ENCODE results near the gene ASXL2.
A peak's percentile ranks its signal among the peaks of the same experiment; 100 is the strongest.
"Not testable (repeated sequence)": the region's sequence is repeated elsewhere in the genome, so short reads cannot be mapped to it uniquely, and the experiment has no call there.

ASXL2 gene

GRCh38 chr2:25887624-25888242 is 9.4 kb upstream of the ASXL2 start:
- DNase-seq = no peak

DNA sequence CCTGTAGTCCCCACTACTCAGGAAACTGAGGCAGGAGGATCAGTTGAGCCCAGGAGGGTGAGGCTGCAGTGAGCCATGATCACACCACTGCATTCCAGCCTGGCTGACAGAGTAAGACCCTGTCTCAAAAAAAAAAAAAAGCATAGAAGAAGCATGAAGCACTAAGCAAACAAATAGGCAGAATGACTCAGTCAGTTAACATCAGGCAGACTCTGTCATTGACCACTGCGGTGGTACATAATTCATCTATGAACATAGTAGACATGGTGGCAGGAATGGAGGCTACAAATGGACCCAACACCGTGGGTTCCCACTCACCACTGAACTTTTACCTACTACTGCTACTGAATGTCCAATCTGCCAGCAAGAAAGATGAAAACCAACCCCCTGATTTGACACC is 7.6 kb upstream of the ASXL2 start:
- DNase-seq = no peak

DNA sequence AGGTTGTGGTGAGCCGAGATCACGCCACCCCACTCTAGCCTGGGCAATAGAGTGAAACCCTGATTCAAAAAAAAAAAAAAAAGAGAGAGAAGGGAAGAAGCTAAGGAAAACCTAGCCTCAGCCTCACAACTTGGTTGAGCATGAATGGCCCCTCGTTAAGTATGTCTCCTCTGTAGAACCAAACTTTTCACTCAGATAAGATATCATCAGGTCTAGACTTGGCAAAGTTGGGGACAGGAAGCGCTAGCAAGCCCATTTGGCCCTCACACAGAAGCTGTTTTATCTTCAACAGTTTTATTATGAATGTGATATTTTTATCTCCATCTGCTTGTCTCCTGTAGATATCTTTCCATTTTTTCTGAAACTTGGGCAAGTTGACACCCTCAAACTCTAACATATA is 3.5 kb upstream of the ASXL2 start:
- no peak for DNase-seq

GRCh38 chr2:25879133-25879730 is 945 bp upstream of the ASXL2 start:
- DNase-seq = no peak

DNA sequence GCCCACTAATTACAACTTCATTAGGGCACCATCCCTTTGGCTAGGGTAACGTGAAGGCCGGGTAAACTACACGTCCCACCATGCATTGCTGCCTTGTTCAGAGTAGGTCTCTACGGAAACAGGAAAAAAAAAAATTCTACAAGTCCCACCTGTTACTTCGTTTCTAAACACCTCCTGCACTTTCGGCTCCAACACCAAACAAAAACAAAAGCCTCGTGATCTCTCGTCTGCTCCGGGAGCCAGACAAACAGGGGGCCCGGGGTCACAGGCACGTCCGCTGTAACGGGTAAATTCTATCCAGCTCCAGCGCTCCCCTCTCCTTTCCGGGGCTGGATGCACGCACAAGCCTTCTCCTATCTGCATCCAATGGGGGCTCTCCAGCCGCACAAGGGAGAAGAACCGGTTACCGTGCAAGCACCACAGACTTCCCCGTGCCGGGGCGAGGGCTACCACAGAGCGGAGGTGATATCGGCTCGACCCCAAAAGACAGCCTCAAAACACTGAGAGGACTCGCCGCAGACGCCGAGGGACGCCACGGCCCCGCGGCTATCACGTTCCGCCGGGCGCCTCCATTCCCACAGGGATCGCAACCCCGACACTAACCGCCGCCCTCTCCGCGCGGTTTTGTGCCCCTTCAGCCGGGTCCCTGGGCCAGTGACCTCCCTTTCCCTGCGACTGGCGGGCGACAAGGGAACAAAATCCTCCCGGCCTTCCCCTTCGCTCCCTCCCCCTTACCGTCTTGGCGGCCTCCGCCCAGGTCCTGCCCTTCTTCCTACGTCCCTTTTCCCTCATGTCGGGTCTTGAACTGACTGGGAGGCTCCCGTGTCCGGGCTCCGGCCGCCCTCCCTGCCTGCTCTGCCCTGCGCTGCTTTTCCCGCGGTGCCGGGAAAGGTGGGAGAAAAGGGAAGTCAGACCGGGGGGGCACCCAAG is 591 bp downstream of the ASXL2 start:
- peak; percentile 32 for DNase-seq

- DNase-seq = no peak
Measured at GRCh38 chr2:25872134-25872533, 6.2 kb downstream of the ASXL2 start.

- no peak for DNase-seq
Measured at GRCh38 chr2:25867396-25868003, 10.8 kb downstream of the ASXL2 start.

DNA sequence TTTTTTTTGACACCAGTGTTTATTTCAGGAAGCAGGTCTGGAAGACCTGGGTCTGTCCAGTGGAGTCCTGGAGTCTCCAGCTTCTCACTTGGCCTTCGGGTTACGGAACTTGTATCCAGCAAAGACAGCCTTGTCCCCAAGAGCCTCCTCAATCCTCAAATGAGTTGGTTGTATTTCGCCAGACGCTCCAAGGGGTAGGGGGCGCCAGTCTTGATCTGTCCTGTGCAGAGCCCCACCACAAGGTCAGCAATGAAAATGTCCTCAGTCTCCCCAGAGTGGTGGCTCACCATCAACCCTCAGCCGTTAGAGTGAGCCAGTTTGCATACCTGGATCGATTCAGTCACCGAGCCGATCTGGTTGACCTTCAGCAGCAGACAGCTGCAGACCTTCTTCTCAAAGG is 21.9 kb downstream of the ASXL2 start:
- DNase-seq = no peak

DNA sequence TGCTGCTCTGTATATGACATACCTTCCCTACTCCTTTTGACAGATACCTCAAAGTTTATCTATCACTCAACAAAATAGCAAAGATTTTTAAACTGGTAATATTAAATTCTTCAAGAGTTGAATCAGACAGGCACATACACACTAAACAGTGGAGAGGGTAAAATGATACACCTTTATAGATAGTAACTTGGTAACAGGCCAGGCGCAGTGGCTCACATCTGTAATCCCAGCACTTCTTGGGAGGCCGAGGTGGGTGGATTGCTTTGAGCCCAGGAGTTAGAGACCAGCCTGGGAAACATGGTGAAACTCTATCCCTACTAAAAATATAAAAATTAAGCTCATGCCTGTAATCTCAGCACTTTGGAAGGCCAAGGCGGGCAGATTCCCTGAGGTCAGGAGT is 23.2 kb downstream of the ASXL2 start:
- DNase-seq = no peak

DNA sequence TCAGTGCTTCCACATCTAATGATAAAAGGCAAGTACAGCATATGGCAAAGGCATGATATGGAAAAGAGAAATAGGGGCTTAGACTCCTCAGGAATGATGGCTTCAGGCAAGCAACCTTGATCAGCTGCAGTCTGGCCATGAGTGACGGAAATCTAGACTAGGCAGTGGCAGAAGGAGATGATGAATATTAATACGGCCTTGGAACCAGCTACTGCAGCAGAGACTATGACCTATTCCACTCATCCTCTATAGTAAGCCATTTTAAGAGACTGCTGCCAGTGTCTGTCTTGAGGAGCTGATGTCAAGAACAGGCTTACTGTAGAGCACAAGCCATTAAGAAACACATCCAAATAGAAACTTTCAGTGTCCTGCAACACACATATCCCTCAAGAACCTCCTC is 23.7 kb downstream of the ASXL2 start:
- no peak for DNase-seq

- no peak for DNase-seq
Measured at GRCh38 chr2:25853038-25853638, 25.1 kb downstream of the ASXL2 start.

DNA sequence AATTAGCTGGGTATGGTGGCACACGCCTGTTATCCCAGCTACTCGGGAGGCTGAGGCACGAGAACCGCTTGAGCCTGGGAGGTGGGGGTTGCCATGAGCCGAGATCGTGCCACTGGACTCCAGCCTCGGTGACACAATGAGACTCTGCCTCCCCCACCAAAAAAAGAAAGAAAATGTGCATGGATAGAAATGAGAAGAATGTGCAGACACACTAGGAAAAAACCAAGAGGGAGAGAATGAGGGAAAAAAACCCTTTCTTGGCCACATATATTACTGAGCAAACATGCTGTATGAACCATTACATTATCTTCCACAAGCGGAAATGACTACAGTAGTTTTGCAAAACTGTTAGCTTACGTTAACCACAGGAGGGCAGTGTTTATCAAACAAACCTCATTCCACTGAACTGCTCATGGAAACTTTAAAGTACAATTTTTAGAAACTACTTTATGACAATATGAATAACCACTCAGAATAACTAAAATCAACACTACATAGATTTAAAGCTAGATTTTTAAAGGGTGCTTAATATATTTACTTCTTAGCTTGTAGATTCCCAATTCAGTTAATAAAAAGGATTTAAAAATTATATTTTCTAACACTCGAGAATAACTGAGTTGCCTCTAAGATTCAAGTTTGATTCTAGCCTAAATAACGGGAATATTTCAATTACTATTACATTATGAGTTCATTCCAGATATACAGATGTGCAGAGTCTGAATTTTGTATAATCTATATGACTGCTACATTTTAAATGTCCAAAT is 26.4 kb downstream of the ASXL2 start:
- no peak for DNase-seq

- DNase-seq = not testable (repeated sequence)
Measured at GRCh38 chr2:25850400-25850799, 27.9 kb downstream of the ASXL2 start.

GRCh38 chr2:25849350-25849749 is 28.9 kb downstream of the ASXL2 start:
- not testable (repeated sequence) for DNase-seq

DNA sequence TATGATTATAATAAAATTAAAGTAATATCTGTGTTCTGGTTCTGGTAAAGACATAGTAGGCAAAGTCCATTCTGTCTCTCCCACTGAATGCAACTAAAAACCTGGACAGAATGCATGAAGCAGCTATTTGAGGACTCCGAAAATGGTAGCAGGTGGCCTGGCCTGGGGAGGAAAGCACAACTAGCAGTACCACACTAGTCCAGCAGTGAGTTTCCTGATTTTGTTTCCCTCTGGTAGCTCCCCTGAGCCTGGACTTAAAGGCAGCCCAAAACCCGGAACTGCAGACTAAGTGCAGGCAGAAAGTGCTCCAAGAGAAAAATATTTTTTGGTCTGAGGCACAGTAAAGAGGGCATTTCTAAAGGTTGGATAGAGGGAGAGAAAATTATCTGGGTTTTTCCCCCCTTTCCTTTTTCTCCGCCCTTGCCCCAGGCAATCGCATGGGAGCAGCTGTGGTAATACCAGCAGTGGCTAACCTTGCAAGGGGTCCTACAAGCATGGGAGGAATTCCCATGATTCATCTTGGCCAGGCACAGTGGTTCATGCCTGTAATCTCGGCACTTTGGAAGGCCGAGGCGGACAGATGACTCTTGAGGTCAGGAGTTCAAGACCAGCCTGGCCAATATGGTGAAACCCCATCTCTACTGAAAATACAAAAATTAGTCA is 32.3 kb downstream of the ASXL2 start:
- DNase-seq = no peak

- DNase-seq = no peak
Measured at GRCh38 chr2:25844089-25844488, 34.2 kb downstream of the ASXL2 start.

- no peak for DNase-seq
Measured at GRCh38 chr2:25842155-25842554, 36.1 kb downstream of the ASXL2 start.

DNA sequence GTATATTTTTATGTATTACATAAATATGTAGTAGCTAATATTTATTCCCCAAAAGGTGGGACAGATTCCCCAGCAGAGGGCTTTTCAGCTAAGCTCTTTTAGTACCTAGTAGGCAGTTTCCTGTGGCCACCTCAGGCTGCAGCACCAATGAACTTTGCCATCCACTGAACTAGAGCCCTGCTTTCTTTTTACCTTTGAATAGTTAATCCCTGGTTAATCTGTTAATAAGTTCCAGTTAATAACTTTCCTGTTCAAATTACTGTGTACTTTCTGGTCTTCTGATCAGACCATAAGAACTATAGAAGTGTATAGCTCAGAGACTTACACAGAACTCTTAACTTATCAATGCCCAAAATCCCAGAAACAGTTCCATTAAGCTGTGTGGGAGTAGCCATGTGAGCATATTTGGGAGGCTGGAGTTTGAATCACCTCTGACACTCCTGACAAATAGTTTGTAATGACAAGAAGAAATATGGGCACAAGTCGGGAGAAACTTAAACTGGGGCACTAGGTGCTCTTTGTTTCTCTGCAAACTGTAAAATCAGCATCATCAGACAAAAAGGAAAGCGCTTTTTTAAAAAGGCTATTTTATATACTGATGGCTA is 40.0 kb downstream of the ASXL2 start:
- DNase-seq = no peak

GRCh38 chr2:25835906-25836305 is 42.4 kb downstream of the ASXL2 start:
- no peak for DNase-seq

- no peak for DNase-seq
Measured at GRCh38 chr2:25833566-25833965, 44.7 kb downstream of the ASXL2 start.

DNA sequence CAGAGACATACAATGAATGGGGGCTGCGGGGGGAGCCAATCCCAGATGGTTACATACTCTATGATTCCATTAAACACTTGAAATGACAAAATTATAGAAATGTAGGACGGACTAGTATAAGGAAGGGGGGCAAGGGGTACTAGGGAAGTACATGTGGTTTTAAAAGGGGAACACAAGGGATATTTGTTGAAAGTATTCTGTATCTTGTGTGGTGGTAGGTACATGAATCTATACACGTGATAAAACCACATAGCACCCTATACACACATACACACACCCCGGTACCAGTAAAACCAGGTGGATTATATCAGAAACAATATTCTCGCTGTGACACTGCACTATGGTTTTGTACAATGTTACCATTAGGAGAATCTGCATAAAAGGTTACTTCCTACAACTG is 45.4 kb downstream of the ASXL2 start:
- DNase-seq = no peak
